Karpas-422 (cell line): Measurements from ENCODE around the gene UST. TPM values are rescaled to one million over a fixed set of nuclear protein-coding genes. Genes with fewer than 3 reads are reported as not detected.

Source experiments
- DNase-seq: peaks from one replicate; pipeline ENCODE4 v3.0.0-alpha.2; 2015
- H2AFZ ChIP-seq: fragments of 200-600 bp; sonication (generic); 2 replicates; pipeline ENCODE4 v1.6.1; 2014; ENCODE audit warnings: antibody characterized with exemption, low read length, mixed read lengths
- H3K27ac ChIP-seq: fragments of 200-600 bp; sonication (generic); 2 replicates; pipeline ENCODE4 v1.5.1; 2014; ENCODE audit warnings: mild to moderate bottlenecking, low read length, moderate library complexity
- H3K27me3 ChIP-seq: fragments of 200-600 bp; sonication (generic); 2 replicates; pipeline ENCODE4 v1.6.1; 2014; ENCODE audit warnings: low read length, mixed read lengths
- H3K36me3 ChIP-seq: fragments of 200-600 bp; sonication (generic); 2 replicates; pipeline ENCODE4 v1.6.1; 2014; ENCODE audit warnings: low read length, mixed read lengths; ENCODE audit not compliant: insufficient read depth
- H3K4me1 ChIP-seq: fragments of 200-600 bp; sonication (generic); 2 replicates; pipeline ENCODE4 v1.6.1; 2014; ENCODE audit warnings: mild to moderate bottlenecking, low read length, mixed read lengths
- H3K4me2 ChIP-seq: fragments of 200-600 bp; sonication (generic); 2 replicates; pipeline ENCODE4 v1.6.1; 2014; ENCODE audit warnings: low read length, low read depth, mild to moderate bottlenecking; ENCODE audit not compliant: poor library complexity, severe bottlenecking
- H3K4me3 ChIP-seq: fragments of 200-600 bp; sonication (generic); 2 replicates; pipeline ENCODE4 v1.5.1; 2014; ENCODE audit warnings: mild to moderate bottlenecking, antibody characterized with exemption, low read length, mixed read lengths
- H3K79me2 ChIP-seq: fragments of 200-600 bp; sonication (generic); 2 replicates; pipeline ENCODE4 v1.6.1; 2014; ENCODE audit warnings: mild to moderate bottlenecking, low read length, mixed read lengths
- H3K9ac ChIP-seq: fragments of 200-600 bp; sonication (generic); 2 replicates; pipeline ENCODE4 v1.6.0; 2014; ENCODE audit warnings: low read length
- H3K9me2 ChIP-seq: fragments of 200-600 bp; sonication (generic), shearing (Covaris generic); replicated peaks from 2 replicates; pipeline ENCODE4 v1.6.0; 2014; ENCODE audit warnings: mild to moderate bottlenecking, low read length, moderate library complexity; ENCODE audit not compliant: insufficient read depth
- H3K9me3 ChIP-seq: fragments of 300-700, 200-600 bp; sonication (generic); 2 replicates; pipeline ENCODE4 v1.6.1; 2014; ENCODE audit warnings: low read length, mixed read lengths
- H4K20me1 ChIP-seq: fragments of 200-600 bp; sonication (generic); 2 replicates; pipeline ENCODE4 v1.6.1; 2014; ENCODE audit warnings: mild to moderate bottlenecking, antibody characterized with exemption, low read length, low read depth; ENCODE audit not compliant: insufficient read depth
- total RNA-seq: library from RNA; depleted of rRNA; stranded (reverse); fragments of >200 nt; shearing (Covaris generic); gene quantifications from 2 replicates; pipeline ENCODE4 v1.2.3, GENCODE V29; 2014; ENCODE audit warnings: low replicate concordance

The UST gene
- total RNA-seq, 1 experiment from 2014 or later = 0.15 TPM

DNA sequence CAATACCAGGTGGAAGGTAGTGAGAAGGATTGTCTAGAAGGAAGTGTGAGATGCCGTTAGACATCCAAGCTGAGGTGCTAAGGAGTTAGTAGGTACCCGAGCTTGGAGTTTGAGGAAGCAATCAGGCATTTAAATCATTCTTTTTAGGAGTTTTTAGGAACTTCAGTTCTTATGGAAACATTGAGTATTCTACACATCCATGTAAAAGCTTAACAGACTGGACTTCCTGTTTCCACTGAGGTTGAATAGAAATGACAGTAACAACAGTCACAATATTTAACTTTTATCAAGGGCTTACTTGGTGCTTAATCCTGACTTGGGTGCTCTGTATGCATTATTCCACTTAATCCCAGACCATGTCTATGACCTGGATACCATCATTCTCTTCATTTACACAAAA is 136.4 kb downstream of the UST start:
- Histone ChIP-seq H3K9me2 (no peaks in the 10 kb centered on the region), H3K36me3 (no peaks in the 10 kb centered on the region), H3K79me2 (no peaks in the 10 kb centered on the region), H3K27me3 (no peaks in the 10 kb centered on the region), H3K4me1 (no peaks in the 10 kb centered on the region), H3K9me3 (no peaks in the 10 kb centered on the region), H3K4me3 (no peak overlapping the region), H3K4me2 (no peak overlapping the region), H3K27ac (no peak overlapping the region), H3K9ac (no peak overlapping the region), H4K20me1 (no peaks in the 10 kb centered on the region), H2AFZ (no peak overlapping the region)
- no peak for DNase-seq

DNA sequence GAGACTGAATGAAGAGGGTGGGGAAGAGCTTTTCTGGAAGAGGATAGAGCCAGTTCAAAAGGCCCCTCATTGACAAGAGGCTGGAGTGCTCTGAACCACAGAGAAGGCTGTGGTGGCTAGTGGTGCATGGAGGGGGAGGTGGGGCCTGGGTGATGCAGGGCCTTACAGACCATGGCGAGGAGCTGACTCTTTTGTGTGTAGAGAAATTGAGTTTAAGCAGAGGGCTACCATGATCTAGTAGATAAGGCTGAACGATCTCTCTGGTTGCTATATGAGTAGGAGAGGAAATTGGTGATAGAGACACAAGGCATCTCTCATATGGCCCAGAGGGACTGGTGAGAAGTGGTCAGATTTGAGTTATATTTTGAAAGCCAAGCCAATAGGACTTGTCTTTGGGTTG is 137.6 kb downstream of the UST start:
- no peaks in the 10 kb centered on the region for H3K27me3 ChIP-seq
- DNase-seq = no peak
- H3K4me3 ChIP-seq = no peak overlapping the region
- no peak overlapping the region for H3K4me2 ChIP-seq
- no peaks in the 10 kb centered on the region for H4K20me1 ChIP-seq
- no peaks in the 10 kb centered on the region for H3K9me2 ChIP-seq
- no peaks in the 10 kb centered on the region for H3K9me3 ChIP-seq
- no peaks in the 10 kb centered on the region for H3K4me1 ChIP-seq
- no peaks in the 10 kb centered on the region for H3K36me3 ChIP-seq
- no peak overlapping the region for H3K27ac ChIP-seq
- H3K9ac ChIP-seq = no peak overlapping the region
- H2AFZ ChIP-seq = no peak overlapping the region
- H3K79me2 ChIP-seq = no peaks in the 10 kb centered on the region

DNA sequence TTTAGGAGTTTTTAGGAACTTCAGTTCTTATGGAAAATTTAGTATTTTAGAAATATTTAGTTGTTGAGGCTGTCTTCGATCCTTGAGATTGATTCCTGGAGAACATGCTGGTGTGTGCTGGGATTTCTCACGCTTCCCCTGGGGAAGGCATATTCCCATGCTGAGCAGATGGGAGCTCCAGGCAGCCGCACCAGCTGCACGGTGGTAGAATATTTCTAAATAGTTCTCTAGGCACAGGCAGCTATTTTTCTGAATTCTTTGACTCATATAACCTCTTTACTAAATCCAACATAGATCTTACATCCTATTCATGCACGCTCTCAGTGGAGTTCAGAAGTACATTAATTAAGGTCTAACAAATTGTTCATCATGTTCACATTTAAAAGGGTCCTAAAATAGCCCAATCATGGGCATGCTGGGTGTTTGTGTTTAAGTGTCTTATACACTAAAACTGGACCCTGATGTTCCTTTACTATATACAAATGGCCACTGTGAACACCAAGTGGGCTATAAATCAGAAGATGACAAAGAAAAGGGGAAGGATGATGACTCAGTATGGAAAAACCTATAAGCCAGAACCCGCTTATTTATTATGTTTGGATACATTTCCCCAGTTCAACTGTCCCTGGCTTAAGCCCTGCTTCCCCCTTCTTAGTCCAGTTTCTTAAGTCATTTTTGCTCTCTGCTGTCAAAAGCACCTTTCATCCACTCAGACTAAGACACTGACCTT is 138.5 kb downstream of the UST start:
- H3K4me2 ChIP-seq = no peak overlapping the region
- H3K4me3 ChIP-seq = no peak overlapping the region
- no peaks in the 10 kb centered on the region for H3K9me2 ChIP-seq
- no peak overlapping the region for H3K9ac ChIP-seq
- H3K27me3 ChIP-seq = no peaks in the 10 kb centered on the region
- no peak overlapping the region for H2AFZ ChIP-seq
- H3K36me3 ChIP-seq = no peaks in the 10 kb centered on the region
- H4K20me1 ChIP-seq = no peaks in the 10 kb centered on the region
- no peaks in the 10 kb centered on the region for H3K4me1 ChIP-seq
- no peaks in the 10 kb centered on the region for H3K9me3 ChIP-seq
- H3K27ac ChIP-seq = no peak overlapping the region
- no peaks in the 10 kb centered on the region for H3K79me2 ChIP-seq
- DNase-seq = no peak

DNA sequence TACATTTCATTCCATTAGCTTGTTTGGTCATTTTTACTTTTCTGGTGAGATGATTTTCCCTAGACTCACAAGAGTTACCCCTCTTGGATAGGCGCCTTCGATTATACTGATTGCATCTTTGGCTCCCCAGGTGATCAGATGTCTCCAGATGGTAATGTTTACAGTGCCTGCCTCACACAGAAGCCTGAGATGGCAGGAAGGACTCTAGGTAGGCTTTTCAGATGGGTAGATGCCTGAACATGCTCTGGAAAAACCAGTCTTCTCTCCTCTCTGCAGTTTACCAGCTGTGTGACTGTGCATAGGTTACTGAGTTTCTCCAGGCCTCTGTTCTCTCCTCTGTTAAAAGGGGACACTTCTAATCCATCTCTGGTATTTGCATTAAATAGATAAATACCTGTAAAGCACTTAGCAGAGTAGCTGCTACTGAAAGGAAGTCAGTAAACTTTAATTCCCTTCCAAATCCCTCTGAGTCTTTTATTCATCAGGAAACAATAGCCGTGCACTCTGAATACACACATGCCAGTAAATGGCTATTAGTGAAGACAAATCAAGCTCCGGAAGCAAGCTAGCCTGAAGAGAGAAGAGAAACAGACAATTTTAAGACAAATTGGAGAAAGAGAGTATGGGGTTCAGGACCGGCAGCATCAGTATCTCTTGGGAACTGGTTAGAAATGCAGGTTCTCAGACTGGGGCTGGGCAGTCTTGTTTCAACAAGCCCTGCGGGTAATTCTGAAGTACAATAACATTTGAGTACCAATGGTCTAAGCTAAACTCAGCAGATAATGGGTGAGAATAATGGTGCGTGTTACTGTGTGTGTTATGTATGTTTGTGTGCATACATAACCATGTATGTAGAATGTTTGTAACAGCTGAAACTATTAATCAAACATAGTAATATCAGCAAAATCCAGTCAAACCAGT is 139.4 kb downstream of the UST start:
- H2AFZ ChIP-seq = no peak overlapping the region
- H3K9me3 ChIP-seq = no peaks in the 10 kb centered on the region
- H3K4me3 ChIP-seq = no peak overlapping the region
- no peak overlapping the region for H3K4me2 ChIP-seq
- no peaks in the 10 kb centered on the region for H3K4me1 ChIP-seq
- H4K20me1 ChIP-seq = no peaks in the 10 kb centered on the region
- no peak for DNase-seq
- no peaks in the 10 kb centered on the region for H3K27me3 ChIP-seq
- H3K79me2 ChIP-seq = no peaks in the 10 kb centered on the region
- H3K36me3 ChIP-seq = no peaks in the 10 kb centered on the region
- H3K9ac ChIP-seq = no peak overlapping the region
- no peaks in the 10 kb centered on the region for H3K9me2 ChIP-seq
- H3K27ac ChIP-seq = no peak overlapping the region

DNA sequence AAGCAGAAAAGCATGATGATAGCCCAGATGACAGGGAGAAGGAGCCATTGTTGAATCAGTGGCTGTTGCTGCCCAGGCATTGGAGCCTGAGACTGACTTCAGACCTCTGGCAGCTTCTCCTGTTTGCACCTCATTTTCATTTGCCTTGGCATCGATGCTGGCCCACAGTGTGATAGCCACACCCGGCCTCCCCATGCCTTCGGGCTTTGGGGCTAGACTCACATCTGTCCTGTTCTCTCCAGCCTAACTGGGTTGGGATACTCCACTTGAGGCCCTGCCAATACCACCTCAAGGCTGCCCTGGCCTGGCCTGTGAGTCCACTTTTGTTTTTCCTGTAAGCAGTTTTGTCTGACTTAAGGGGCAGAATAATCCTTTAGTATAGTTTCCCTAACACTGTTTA is 140.4 kb downstream of the UST start:
- no peak for DNase-seq
- H3K27ac ChIP-seq = no peak overlapping the region
- H3K4me1 ChIP-seq = no peaks in the 10 kb centered on the region
- no peaks in the 10 kb centered on the region for H3K9me2 ChIP-seq
- no peaks in the 10 kb centered on the region for H4K20me1 ChIP-seq
- H3K36me3 ChIP-seq = no peaks in the 10 kb centered on the region
- H3K79me2 ChIP-seq = no peaks in the 10 kb centered on the region
- H3K9me3 ChIP-seq = no peaks in the 10 kb centered on the region
- no peak overlapping the region for H3K9ac ChIP-seq
- H3K27me3 ChIP-seq = no peaks in the 10 kb centered on the region
- no peak overlapping the region for H3K4me2 ChIP-seq
- H3K4me3 ChIP-seq = no peak overlapping the region
- H2AFZ ChIP-seq = no peak overlapping the region

DNA sequence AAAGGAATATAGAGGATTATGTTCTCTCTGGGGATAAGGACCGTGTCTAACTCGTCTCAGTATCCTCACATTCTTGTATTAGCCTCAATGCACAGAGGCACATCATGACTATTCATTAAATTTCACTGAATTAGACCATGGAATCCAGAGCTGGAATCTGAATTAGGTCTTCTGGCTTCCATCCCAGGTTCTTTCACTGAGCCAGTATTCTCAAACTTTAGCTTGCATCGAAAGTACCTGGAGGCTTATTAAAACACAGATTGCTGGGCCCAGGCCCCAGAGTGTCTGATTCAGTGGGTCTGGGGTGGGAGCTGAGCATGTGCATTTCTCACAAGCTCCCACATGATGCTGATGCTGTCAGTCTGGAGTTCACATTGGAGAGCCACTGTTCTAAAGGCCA is 142.0 kb downstream of the UST start:
- Histone ChIP-seq H3K79me2 (no peaks in the 10 kb centered on the region), H3K9ac (no peak overlapping the region), H3K4me1 (no peaks in the 10 kb centered on the region), H3K9me3 (no peaks in the 10 kb centered on the region), H2AFZ (no peak overlapping the region), H3K27ac (no peak overlapping the region), H3K4me3 (no peak overlapping the region), H3K27me3 (no peaks in the 10 kb centered on the region), H3K9me2 (no peaks in the 10 kb centered on the region), H3K4me2 (no peak overlapping the region), H4K20me1 (no peaks in the 10 kb centered on the region), H3K36me3 (no peaks in the 10 kb centered on the region)
- no peak for DNase-seq

DNA sequence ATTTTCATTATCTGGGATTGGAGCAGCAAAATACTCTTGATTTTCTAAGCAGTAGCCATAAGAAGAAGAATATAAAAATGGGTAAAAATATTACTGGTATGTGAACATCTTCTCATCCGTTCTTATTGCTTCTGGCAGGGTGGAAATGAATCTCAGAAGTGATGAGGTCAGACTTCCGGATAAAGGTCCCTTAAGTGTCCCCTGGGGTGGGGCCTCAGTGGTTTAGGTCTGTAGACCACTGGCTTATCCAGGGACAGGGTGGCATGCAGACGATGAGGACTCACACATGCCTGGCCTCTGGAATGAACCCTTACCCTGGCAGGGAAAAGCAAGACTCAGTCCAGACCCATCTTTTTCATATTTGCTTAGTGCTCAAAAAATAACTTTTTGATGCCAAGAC is 143.3 kb downstream of the UST start:
- no peaks in the 10 kb centered on the region for H3K27me3 ChIP-seq
- H3K79me2 ChIP-seq = no peaks in the 10 kb centered on the region
- H3K9me2 ChIP-seq = no peaks in the 10 kb centered on the region
- no peak overlapping the region for H3K27ac ChIP-seq
- no peaks in the 10 kb centered on the region for H3K9me3 ChIP-seq
- no peak overlapping the region for H3K4me2 ChIP-seq
- H3K4me1 ChIP-seq = no peaks in the 10 kb centered on the region
- H3K36me3 ChIP-seq = no peaks in the 10 kb centered on the region
- no peak overlapping the region for H3K4me3 ChIP-seq
- H2AFZ ChIP-seq = no peak overlapping the region
- DNase-seq = no peak
- H3K9ac ChIP-seq = no peak overlapping the region
- H4K20me1 ChIP-seq = no peaks in the 10 kb centered on the region

DNA sequence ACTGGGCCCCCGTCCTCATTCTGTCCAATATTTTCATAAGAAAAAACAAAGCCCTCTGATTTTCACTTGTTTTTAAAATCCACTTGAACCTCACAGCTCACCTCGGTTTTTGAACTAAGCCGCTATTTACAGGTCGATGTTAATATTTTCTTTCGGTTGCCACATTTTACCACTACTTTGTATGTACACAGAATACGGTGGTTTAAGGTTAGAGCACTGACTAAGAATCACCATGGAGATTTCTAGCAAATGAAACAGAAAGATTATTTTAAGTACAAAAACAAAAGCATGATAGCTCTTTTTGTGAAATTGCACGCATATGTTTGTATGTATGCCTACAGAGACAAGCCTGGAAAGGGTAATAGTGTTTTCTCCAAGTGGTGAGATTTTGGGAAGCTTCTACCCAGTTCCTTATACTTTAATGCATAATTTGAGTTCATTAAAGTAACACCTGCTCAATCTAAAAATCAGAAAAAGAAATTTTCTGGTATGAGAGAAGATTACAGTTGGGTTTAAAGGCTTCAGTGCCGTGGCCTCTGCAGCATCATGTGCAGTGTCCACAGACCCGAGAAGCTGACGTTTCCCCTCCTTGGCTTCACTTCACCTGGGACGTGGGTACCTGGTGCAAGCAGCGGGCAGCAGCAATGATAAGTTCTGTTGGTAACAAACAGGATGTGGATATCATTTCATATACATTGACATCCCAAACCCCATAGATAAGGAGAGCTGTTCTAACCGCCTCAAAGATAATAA is 144.0 kb downstream of the UST start:
- Histone ChIP-seq H2AFZ (no peak overlapping the region), H3K9me2 (no peaks in the 10 kb centered on the region), H3K27me3 (no peaks in the 10 kb centered on the region), H3K9me3 (no peaks in the 10 kb centered on the region), H3K79me2 (no peaks in the 10 kb centered on the region), H3K4me3 (no peak overlapping the region), H3K4me2 (no peak overlapping the region), H3K27ac (no peak overlapping the region), H3K9ac (no peak overlapping the region), H3K36me3 (no peaks in the 10 kb centered on the region), H3K4me1 (no peaks in the 10 kb centered on the region), H4K20me1 (no peaks in the 10 kb centered on the region)
- DNase-seq = no peak
